B cell (primary cell): ENCODE results near the gene OTULIN. TPM values are rescaled to one million over a fixed set of nuclear protein-coding genes. Genes with fewer than 3 reads are reported as not detected.
A peak's percentile ranks its signal among the peaks of the same experiment; 100 is the strongest.

ENCODE experiments used
- ATAC-seq: fragments of 200-7000 bp; cut with Tn5 transposase; one replicate; pipeline ENCODE4 v1.10.0; 2021; ENCODE audit warnings: low read depth, mild to moderate bottlenecking, moderate number of reproducible peaks, moderate library complexity
- CTCF ChIA-PET: fragments of 350-600 bp; sonication (Branson Sonifier 250); formaldehyde crosslinking; loops from one replicate; lab custom pipeline; 2021; ENCODE audit warnings: antibody characterized with exemption, inconsistent platforms; lab: Charles Lee
- POLR2A ChIA-PET: fragments of 350-600 bp; sonication (Branson Sonifier 250); formaldehyde crosslinking; loops from one replicate; lab custom pipeline; 2021; ENCODE audit warnings: antibody characterized with exemption; lab: Charles Lee
- DNase-seq: peaks from one replicate; pipeline ENCODE4 v3.0.0; 2013
- H2AFZ ChIP-seq: 2 replicates; pipeline ENCODE4 v1.6.1; 2012; ENCODE audit warnings: mild to moderate bottlenecking, low read depth, low read length; ENCODE audit not compliant: insufficient read depth, poor library complexity, severe bottlenecking
- H3K27ac ChIP-seq, 2 donors: 1 replicate in 1 of 2; 2 replicates in 1 of 2; pipeline ENCODE4 v1.5.1; 2012 to 2013; ENCODE audit warnings: low read length in 2 of 2, mild to moderate bottlenecking in 2 of 2, moderate library complexity in 1 of 2
- H3K27me3 ChIP-seq, 4 experiments: fragments of 200-600 bp in 1 of 4; sonication (generic) in 1 of 4; replicated peaks in 1 of 4; 1 replicate in 2 of 4; 2 replicates in 2 of 4; pipeline versions ENCODE4 v1.6.1 to v1.7.0; 2013 to 2016; ENCODE audit warnings: low read length in 3 of 4, mild to moderate bottlenecking in 2 of 4, mixed read lengths in 1 of 4, moderate library complexity in 1 of 4; ENCODE audit not compliant: insufficient read depth in 4 of 4, control insufficient read depth in 3 of 4; ENCODE audit errors: control extremely low read depth in 1 of 4
- H3K36me3 ChIP-seq, 2 experiments: replicated peaks in 1 of 2; 1 replicate in 1 of 2; 2 replicates in 1 of 2; pipeline versions ENCODE4 v1.6.1 to v1.7.1; 2013; ENCODE audit warnings: low read length in 1 of 2; ENCODE audit not compliant: insufficient read depth in 2 of 2, control insufficient read depth in 1 of 2; ENCODE audit errors: control extremely low read depth in 1 of 2, extremely low read depth in 1 of 2
- H3K4me1 ChIP-seq, 2 donors: fragments of 200-600 bp in 1 of 2; sonication (generic) in 1 of 2; 1 replicate in 1 of 2; 2 replicates in 1 of 2; pipeline versions ENCODE4 v1.5.1 to v1.6.1; 2013 to 2017; ENCODE audit warnings: low read length in 2 of 2; ENCODE audit not compliant: control insufficient read depth in 2 of 2, insufficient read depth in 2 of 2
- H3K4me2 ChIP-seq: replicated peaks from 2 replicates; pipeline ENCODE3; 2012; ENCODE audit warnings: mild to moderate bottlenecking, low read depth, low read length; ENCODE audit not compliant: poor library complexity, severe bottlenecking
- H3K4me3 ChIP-seq, 5 experiments: fragments of 200-600 bp in 1 of 5; sonication (generic) in 1 of 5; 1 replicate in 3 of 5; 2 replicates in 2 of 5; pipeline versions ENCODE4 v1.5.1 to v1.7.0; 2011 to 2016; ENCODE audit warnings: low read length in 4 of 5, mild to moderate bottlenecking in 4 of 5, low read depth in 2 of 5, control low read depth in 1 of 5, moderate library complexity in 1 of 5; ENCODE audit not compliant: insufficient read depth in 1 of 5; ENCODE audit errors: control extremely low read depth in 1 of 5, extremely low read depth in 1 of 5
- H3K79me2 ChIP-seq: fragments of 200-600 bp; sonication (generic); one replicate; pipeline ENCODE4 v1.6.0; 2016; ENCODE audit warnings: low read length; ENCODE audit not compliant: control insufficient read depth, insufficient read depth
- H3K9ac ChIP-seq: fragments of 200-600 bp; sonication (generic); 2 replicates; pipeline ENCODE4 v1.6.1; 2017; ENCODE audit warnings: mild to moderate bottlenecking, low read length, moderate library complexity
- H3K9me3 ChIP-seq, 3 donors: one replicate each; pipeline versions ENCODE4 v1.6.1 to v1.7.1; 2013; ENCODE audit warnings: low read length in 2 of 3; ENCODE audit not compliant: control insufficient read depth in 2 of 3, insufficient read depth in 1 of 3; ENCODE audit errors: control extremely low read depth in 1 of 3
- H4K20me1 ChIP-seq: 2 replicates; pipeline ENCODE4 v1.6.0; 2012; ENCODE audit warnings: mild to moderate bottlenecking, low read length; ENCODE audit not compliant: insufficient read depth, control insufficient read depth, poor library complexity, severe bottlenecking
- H3K27ac Mint-ChIP-seq: one replicate; pipeline ENCODE4 v1.8.0; 2021; ENCODE audit warnings: mixed read lengths
- H3K27me3 Mint-ChIP-seq: one replicate; pipeline ENCODE4 v1.8.0; 2021; ENCODE audit warnings: mixed read lengths
- H3K4me1 Mint-ChIP-seq: one replicate; pipeline ENCODE4 v1.8.0; 2021; ENCODE audit warnings: mixed read lengths
- H3K4me3 Mint-ChIP-seq: one replicate; pipeline ENCODE4 v1.8.0; 2021; ENCODE audit warnings: mixed read lengths
- H3K9me3 Mint-ChIP-seq: one replicate; pipeline ENCODE4 v1.8.0; 2022; ENCODE audit warnings: mixed read lengths; ENCODE audit not compliant: insufficient read depth
- EZH2 ChIP-seq: IDR thresholded peaks from 2 replicates; pipeline ENCODE4 v1.6.1; 2012; ENCODE audit warnings: borderline replicate concordance, low read depth, mild to moderate bottlenecking, moderate library complexity, low read length; ENCODE audit not compliant: insufficient read depth, poor library complexity, severe bottlenecking
- WGBS: methylation state at CpG from one replicate; pipeline ENCODE4 v1.1.5; 2013; ENCODE audit warnings: missing lambda C conversion rate; ENCODE audit not compliant: insufficient coverage; 5-methylcytosine and 5-hydroxymethylcytosine counted together
- intact Hi-C: fragments of 100-400 bp; cut with micrococcal nuclease; formaldehyde crosslinking; loops from one replicate; pipeline ENCODE4 v1.10.0; 2022
- polyA plus RNA-seq: library from polyadenylated mRNA; depleted of rRNA; stranded (reverse); fragments of >200 nt; gene quantifications from 2 replicates; pipeline ENCODE4 v1.2.3, GENCODE V29; 2012
- total RNA-seq, 2 donors: library from RNA; stranded (reverse); fragments of 120-200 nt in 1 of 2; gene quantifications; 1 replicate in 1 of 2; 2 replicates in 1 of 2; pipeline versions ENCODE4 v1.2.3 to v1.2.4, GENCODE V29; 2013 to 2022
- TF ChIP-seq, protein P1 (sequence below): fragments of 200-600 bp; IDR thresholded peaks from one replicate; pipeline ENCODE4 v1.8.0; 2022; ENCODE audit warnings: antibody characterized with exemption, mild to moderate bottlenecking

Gene OTULIN
- total and polyA plus RNA-seq, 2 donors (not counting 1 experiment from before 2014, with no cell fraction given), result 8.4 to 64.4 TPM

DNA sequence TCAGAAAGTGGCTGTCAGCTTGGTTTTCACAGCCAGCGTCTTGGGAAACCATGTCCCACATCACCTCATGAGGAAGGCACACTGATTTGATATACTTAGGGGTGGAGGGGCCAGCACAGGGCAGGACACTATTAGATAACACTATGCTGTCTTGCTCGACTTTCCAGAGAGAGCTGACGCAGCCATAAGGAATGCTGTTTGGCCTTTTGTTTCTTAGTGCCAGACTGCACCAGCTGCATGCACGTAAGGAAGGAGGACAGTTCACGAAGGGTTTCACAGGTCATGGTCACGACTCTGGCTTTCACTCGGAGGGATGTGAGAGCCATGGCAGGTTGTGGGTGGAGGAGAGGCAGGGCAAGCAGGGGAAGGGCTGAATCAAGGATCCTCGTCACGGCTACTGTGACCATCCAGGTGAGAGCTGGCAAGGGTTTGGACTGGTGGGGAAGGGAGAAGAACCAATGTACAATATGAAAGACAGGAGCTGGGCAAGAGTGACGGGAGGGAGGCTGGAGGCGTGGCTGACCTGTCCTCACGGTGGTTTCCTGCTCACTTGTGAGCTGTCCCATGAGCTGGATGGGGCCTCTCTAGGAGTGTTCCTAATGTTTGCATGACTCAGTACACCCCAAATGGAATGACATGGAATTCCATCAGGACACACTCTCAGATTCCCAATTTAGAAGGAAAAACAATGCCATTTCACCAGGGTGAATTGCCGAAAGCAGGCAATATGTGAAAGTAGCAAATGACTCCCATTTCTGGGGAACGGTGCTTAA, 61.7 kb downstream of the OTULIN start:
- no peak for ATAC-seq
- ChIA-PET POLR2A (no interaction called here), CTCF (interaction anchor here (0.7 to 15.0 kb wide), 27 partner anchors 9 to 292 kb away, joined by 3 to 201 read pairs (median 6); partner anchors contain the start of gene ANKH)
- Mint-ChIP-seq H3K27me3 (no peaks in the 10 kb centered on the region), H3K9me3 (no peaks in the 10 kb centered on the region), H3K4me3 (no peak overlapping the region), H3K4me1 (peaks cover 18% of the 10 kb centered on the region), H3K27ac (no peak overlapping the region)
- H3K9ac ChIP-seq, result no peak overlapping the region
- H4K20me1 ChIP-seq, result no peaks in the 10 kb centered on the region
- H3K4me3 ChIP-seq, result no peak overlapping the region
- 94% methylated on average over 12 of the region's 14 CpGs for WGBS
- H3K4me1 ChIP-seq, result peaks cover 0 to 12% of the 10 kb centered on the region in 2 donors
- H3K79me2 ChIP-seq, result no peaks in the 10 kb centered on the region
- no peak overlapping the region for H2AFZ ChIP-seq
- DNase-seq, result no peak
- H3K27me3 ChIP-seq, result no peaks in the 10 kb centered on the region
- H3K4me2 ChIP-seq, result no peak overlapping the region
- no peak overlapping the region for H3K27ac ChIP-seq
- no peaks in the 10 kb centered on the region for H3K9me3 ChIP-seq
- TF ChIP-seq, protein P1, sequence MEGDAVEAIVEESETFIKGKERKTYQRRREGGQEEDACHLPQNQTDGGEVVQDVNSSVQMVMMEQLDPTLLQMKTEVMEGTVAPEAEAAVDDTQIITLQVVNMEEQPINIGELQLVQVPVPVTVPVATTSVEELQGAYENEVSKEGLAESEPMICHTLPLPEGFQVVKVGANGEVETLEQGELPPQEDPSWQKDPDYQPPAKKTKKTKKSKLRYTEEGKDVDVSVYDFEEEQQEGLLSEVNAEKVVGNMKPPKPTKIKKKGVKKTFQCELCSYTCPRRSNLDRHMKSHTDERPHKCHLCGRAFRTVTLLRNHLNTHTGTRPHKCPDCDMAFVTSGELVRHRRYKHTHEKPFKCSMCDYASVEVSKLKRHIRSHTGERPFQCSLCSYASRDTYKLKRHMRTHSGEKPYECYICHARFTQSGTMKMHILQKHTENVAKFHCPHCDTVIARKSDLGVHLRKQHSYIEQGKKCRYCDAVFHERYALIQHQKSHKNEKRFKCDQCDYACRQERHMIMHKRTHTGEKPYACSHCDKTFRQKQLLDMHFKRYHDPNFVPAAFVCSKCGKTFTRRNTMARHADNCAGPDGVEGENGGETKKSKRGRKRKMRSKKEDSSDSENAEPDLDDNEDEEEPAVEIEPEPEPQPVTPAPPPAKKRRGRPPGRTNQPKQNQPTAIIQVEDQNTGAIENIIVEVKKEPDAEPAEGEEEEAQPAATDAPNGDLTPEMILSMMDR, result no peak
- intact Hi-C loops, result loop anchor here (2.0 to 5.0 kb wide), 2 partner anchors 39 to 221 kb away; no protein-coding TSS in a partner anchor
- H3K36me3 ChIP-seq, result peaks cover 0 to 2% of the 10 kb centered on the region in 2 experiments

DNA sequence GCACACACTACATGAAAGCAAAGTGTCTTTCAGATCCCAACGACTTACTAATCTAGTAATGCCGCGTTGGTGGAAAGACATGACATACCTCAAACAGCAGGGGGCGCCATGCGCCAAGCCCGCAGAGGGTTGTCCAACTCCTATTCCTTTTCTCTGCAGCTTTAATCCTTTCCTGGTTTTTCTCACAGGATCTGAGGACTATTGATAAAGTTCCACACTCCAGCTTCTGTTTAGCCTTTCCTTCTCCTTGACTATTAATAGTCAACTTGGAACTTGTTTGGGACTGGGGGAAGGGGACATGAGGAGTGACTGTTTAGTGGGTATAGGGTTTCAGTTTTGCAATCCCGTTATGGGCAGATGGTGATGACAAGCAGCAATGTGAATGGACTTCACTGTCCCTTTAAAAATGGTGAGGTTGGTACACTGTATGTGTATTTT, 62.9 kb downstream of the OTULIN start:
- Mint-ChIP-seq H3K27me3 (no peaks in the 10 kb centered on the region), H3K4me1 (peaks cover 18% of the 10 kb centered on the region), H3K9me3 (no peaks in the 10 kb centered on the region), H3K4me3 (no peak overlapping the region), H3K27ac (no peak overlapping the region)
- Histone ChIP-seq H4K20me1 (no peaks in the 10 kb centered on the region), H2AFZ (no peak overlapping the region), H3K4me3 (no peak overlapping the region), H3K79me2 (no peaks in the 10 kb centered on the region), H3K9me3 (no peaks in the 10 kb centered on the region), H3K4me2 (no peak overlapping the region), H3K27me3 (no peaks in the 10 kb centered on the region), H3K9ac (no peak overlapping the region), H3K4me1 (peaks cover 0 to 12% of the 10 kb centered on the region in 2 donors), H3K27ac (no peak overlapping the region), H3K36me3 (peaks cover 0 to 2% of the 10 kb centered on the region in 2 experiments)
- ATAC-seq (peak; percentile 65), DNase-seq (peak; percentile 77)
- intact Hi-C loops, result loop anchor here (1.0 to 5.0 kb wide), 5 partner anchors 40 to 287 kb away; no protein-coding TSS in a partner anchor
- TF ChIP-seq EZH2, result no peak
- TF ChIP-seq, protein P1, result peak; percentile 99
- CTCF ChIA-PET, result interaction anchor here (0.7 to 15.0 kb wide), 39 partner anchors 9 to 291 kb away, joined by 3 to 201 read pairs (median 5); partner anchors contain the start of gene ANKH
- 8% methylated on average over 6 of the region's 7 CpGs for WGBS
- POLR2A ChIA-PET, result no interaction called here
